ENCODE measurements around the gene LGALS7. TPM values are rescaled to one million over a fixed set of nuclear protein-coding genes. Genes with fewer than 3 reads are reported as not detected.

LGALS7 gene
- total and polyA plus RNA-seq, 2 of the 4 experiments (the other 2 are of a cell fraction), result not detected

- Histone ChIP-seq H4K20me1 (ENCODE audit: insufficient read depth, low read length) (no peaks in the 10 kb centered on the region), H3K36me3 (ENCODE audit: control insufficient read depth, insufficient read depth, low read length) (no peaks in the 10 kb centered on the region), H3K79me1 (ENCODE audit: low read depth in 1 of 2, low read length in 2 of 2) (no peaks in the 10 kb centered on the region), H3K4me2 (ENCODE audit: low read depth, low read length) (no peak overlapping the region), H3K9ac (ENCODE audit: low read depth, low read length) (no peak overlapping the region), H4K91ac (ENCODE audit: insufficient read depth, low read depth, low read length) (no peak overlapping the region), H3K27me3 (ENCODE audit: control insufficient read depth, insufficient read depth, low read length) (no peaks in the 10 kb centered on the region), H2BK20ac (ENCODE audit: low read depth, low read length) (no peak overlapping the region), H3K4ac (ENCODE audit: low read depth, low read length) (no peak overlapping the region), H3K9me1 (ENCODE audit: insufficient read depth, low read length) (no peaks in the 10 kb centered on the region), H4K8ac (ENCODE audit: low read depth in 2 of 2, low read length in 2 of 2) (no peak overlapping the region), H3K4me3 (ENCODE audit: insufficient read depth, low read depth, low read length) (no peak overlapping the region), H2BK5ac (ENCODE audit: low read depth, low read length, poor library complexity, severe bottlenecking) (no peak overlapping the region), H2AFZ (replicated peaks; ENCODE audit: low read length, poor library complexity) (no peak overlapping the region), H3K18ac (ENCODE audit: low read depth, low read length) (no peak overlapping the region), H3K23ac (ENCODE audit: low read depth, low read length) (no peak overlapping the region), H2BK15ac (ENCODE audit: low read depth, low read length) (no peak overlapping the region), H3K4me1 (ENCODE audit: control insufficient read depth, insufficient read depth, low read length) (no peaks in the 10 kb centered on the region), H2BK120ac (ENCODE audit: low read depth, low read length) (no peak overlapping the region), H3K14ac (replicated peaks; ENCODE audit: low read depth, low read length) (no peak overlapping the region), H2AK9ac (replicated peaks; ENCODE audit: low read depth, low read length, poor library complexity) (no peak overlapping the region), H2AK5ac (ENCODE audit: low read depth, low read length) (no peak overlapping the region), H3K27ac (ENCODE audit: insufficient read depth, low read length) (no peak overlapping the region), H4K5ac (ENCODE audit: low read depth, low read length) (no peak overlapping the region), H3K56ac (ENCODE audit: extremely low read depth, insufficient read depth, low read length) (no peak overlapping the region), H3K9me3 (ENCODE audit: control insufficient read depth, insufficient read depth, low read length) (no peaks in the 10 kb centered on the region)
- no CpG with 5 or more reads among the region's 2 CpGs for WGBS, 2 experiments (ENCODE audit: extremely low coverage in 2 of 2, insufficient read length in 1 of 2)
- ATAC-seq (ENCODE audit: low read depth) (no peak), DNase-seq (no peak)
- TF ChIP-seq SMC3 (IDR thresholded peaks at IDR 0.05; ENCODE audit: low read depth, low read length) (no peak), POLR2A (IDR thresholded peaks at IDR 0.05; ENCODE audit: low read depth, low read length) (no peak), MAFK (IDR thresholded peaks at IDR 0.05; ENCODE audit: low read depth, low read length) (no peak), MAZ (IDR thresholded peaks at IDR 0.05; ENCODE audit: borderline replicate concordance, low read depth, low read length) (no peak), RAD21 (IDR thresholded peaks at IDR 0.05; ENCODE audit: low read length) (no peak), MXI1 (IDR thresholded peaks at IDR 0.05; ENCODE audit: borderline replicate concordance, low read depth, low read length) (no peak), CHD1 (IDR thresholded peaks at IDR 0.05; ENCODE audit: low read depth, low read length) (no peak), FOS (IDR thresholded peaks at IDR 0.05; ENCODE audit: low read depth, low read length) (no peak), CTCF (conservative IDR thresholded peaks at IDR 0.05; ENCODE audit: low read depth, low read length) (no peak), ELK1 (IDR thresholded peaks at IDR 0.05; ENCODE audit: borderline replicate concordance, low read depth, low read length) (no peak), BHLHE40 (IDR thresholded peaks at IDR 0.05; ENCODE audit: low read depth, low read length) (no peak), NFE2L2 (IDR thresholded peaks at IDR 0.05; ENCODE audit: low read depth, low read length) (no peak), RCOR1 (IDR thresholded peaks at IDR 0.05; ENCODE audit: insufficient replicate concordance, low read length) (no peak), USF2 (IDR thresholded peaks at IDR 0.05; ENCODE audit: low read depth, low read length) (no peak), CEBPB (IDR thresholded peaks at IDR 0.05; ENCODE audit: low read depth, low read length) (no peak)
- ChIA-PET CTCF (no interaction called here), POLR2A (ENCODE audit: unreplicated experiment) (no interaction called here)
- intact Hi-C loops (cut with micrococcal nuclease) (no loop called here), dilution Hi-C loops (cut with HindIII; ENCODE audit: low sequenced_read_pairs, unreplicated experiment) (no loop called here), in situ Hi-C loops (cut with MboI; ENCODE audit: low sequenced_read_pairs) (no loop called here)
- no TSS peak for BruUV-seq (replicated peaks)
These were observed 8.1 kb downstream of the LGALS7 start for GRCh38 chr19:38765214-38765613.
